ENCODE measurements around the gene UMAD1. TPM values are rescaled to one million over a fixed set of nuclear protein-coding genes. Genes with fewer than 3 reads are reported as not detected.

The UMAD1 gene
- polyA plus RNA-seq, 3 donors: 6.2 to 22.7 (median 18.6) TPM

GRCh38 chr7:7869651-7870050, 229.1 kb downstream of the UMAD1 start:
- Mint-ChIP-seq H3K27ac (no peak overlapping the region), H3K9me3 (peaks cover 0 to 6% (median 0%) of the 10 kb centered on the region in 7 donors), H3K4me3 (no peak overlapping the region), H3K36me3 (peaks cover 4 to 8% of the 10 kb centered on the region in 2 donors), H3K27me3 (ENCODE audit: low read depth in 3 of 3) (no peaks in the 10 kb centered on the region), H3K4me1 (no peaks in the 10 kb centered on the region)
- Histone ChIP-seq H3K36me3 (replicated peaks in 1 of 2; ENCODE audit: control insufficient read depth in 1 of 2, insufficient read depth in 2 of 2, low read length in 2 of 2) (no peaks in the 10 kb centered on the region), H4K20me1 (ENCODE audit: insufficient read depth, low read length) (no peaks in the 10 kb centered on the region), H3K9me3 (replicated peaks in 1 of 2; ENCODE audit: control insufficient read depth in 1 of 2, insufficient read depth in 1 of 2, low read length in 2 of 2) (no peaks in the 10 kb centered on the region), H3K4me1 (ENCODE audit: control insufficient read depth in 1 of 2, insufficient read depth in 2 of 2, low read length in 2 of 2) (peaks cover 12 to 15% of the 10 kb centered on the region in 2 donors), H3K27ac (ENCODE audit: low read depth in 1 of 2, low read length in 2 of 2) (no peak overlapping the region), H3K4me2 (replicated peaks; ENCODE audit: extremely low read depth, low read length, poor library complexity, severe bottlenecking) (no peak overlapping the region), H2AFZ (ENCODE audit: insufficient read depth, low read depth, low read length, poor library complexity, severe bottlenecking) (no peak overlapping the region), H3K9ac (ENCODE audit: insufficient read depth, low read length, poor library complexity, severe bottlenecking) (no peak overlapping the region), H3K27me3 (ENCODE audit: control insufficient read depth in 2 of 2, insufficient read depth in 2 of 2, low read length in 2 of 2) (no peaks in the 10 kb centered on the region), H3K79me2 (ENCODE audit: insufficient read depth, low read length) (no peaks in the 10 kb centered on the region), H3K4me3 (replicated peaks in 1 of 3; ENCODE audit: low read depth in 2 of 3, low read length in 3 of 3) (no peak overlapping the region)
- DNase-seq: no peak
- TF ChIP-seq CTCF (IDR thresholded peaks at IDR 0.05): no peak
- WGBS (ENCODE audit: insufficient coverage): no CpG with 5 or more reads among the region's 3 CpGs
- intact Hi-C loops (cut with micrococcal nuclease): no loop called here

- no peak overlapping the region for H3K27ac ChIP-seq (ENCODE audit: low read depth in 1 of 2, low read length in 2 of 2)
- H3K36me3 ChIP-seq (replicated peaks in 1 of 2; ENCODE audit: control insufficient read depth in 1 of 2, insufficient read depth in 2 of 2, low read length in 2 of 2): no peaks in the 10 kb centered on the region
- peaks cover 4 to 10% of the 10 kb centered on the region in 2 donors for H3K36me3 Mint-ChIP-seq
- no peak overlapping the region for H3K4me2 ChIP-seq (replicated peaks; ENCODE audit: extremely low read depth, low read length, poor library complexity, severe bottlenecking)
- H3K4me3 ChIP-seq (replicated peaks in 1 of 3; ENCODE audit: low read depth in 2 of 3, low read length in 3 of 3): no peak overlapping the region
- H3K27ac Mint-ChIP-seq: no peak overlapping the region
- intact Hi-C loops (cut with micrococcal nuclease): no loop called here
- H3K27me3 ChIP-seq (ENCODE audit: control insufficient read depth in 2 of 2, insufficient read depth in 2 of 2, low read length in 2 of 2): no peaks in the 10 kb centered on the region
- H3K9me3 Mint-ChIP-seq: peaks cover 0 to 9% (median 0%) of the 10 kb centered on the region in 7 donors
- no peaks in the 10 kb centered on the region for H4K20me1 ChIP-seq (ENCODE audit: insufficient read depth, low read length)
- no peak overlapping the region for H2AFZ ChIP-seq (ENCODE audit: insufficient read depth, low read depth, low read length, poor library complexity, severe bottlenecking)
- H3K4me3 Mint-ChIP-seq: no peak overlapping the region
- no CpG with 5 or more reads among the region's 1 CpG for WGBS (ENCODE audit: insufficient coverage)
- no peak overlapping the region for H3K9ac ChIP-seq (ENCODE audit: insufficient read depth, low read length, poor library complexity, severe bottlenecking)
- H3K27me3 Mint-ChIP-seq (ENCODE audit: low read depth in 3 of 3): no peaks in the 10 kb centered on the region
- no peak for DNase-seq
- no peak for TF ChIP-seq CTCF (IDR thresholded peaks at IDR 0.05)
- no peaks in the 10 kb centered on the region for H3K79me2 ChIP-seq (ENCODE audit: insufficient read depth, low read length)
- H3K4me1 Mint-ChIP-seq: no peaks in the 10 kb centered on the region
- no peaks in the 10 kb centered on the region for H3K9me3 ChIP-seq (replicated peaks in 1 of 2; ENCODE audit: control insufficient read depth in 1 of 2, insufficient read depth in 1 of 2, low read length in 2 of 2)
- H3K4me1 ChIP-seq (ENCODE audit: control insufficient read depth in 1 of 2, insufficient read depth in 2 of 2, low read length in 2 of 2): peaks cover 12 to 15% of the 10 kb centered on the region in 2 donors
Observed at GRCh38 chr7:7870555-7870954, 230.0 kb downstream of the UMAD1 start.

Measured in CD14-positive monocyte (primary cell).